Ovary (tissue), 3 donors: Measurements from ENCODE around the gene B3GALT5.

Experiments used
- EP300 ChIP-seq: sonication (generic); formaldehyde crosslinking; IDR thresholded peaks from one replicate; pipeline ENCODE4 v1.6.1; 2017; ENCODE audit warnings: antibody characterized with exemption
- POLR2A ChIP-seq: fragments of 450-650 bp; IDR thresholded peaks from one replicate; pipeline ENCODE4 v1.6.1; 2017; ENCODE audit warnings: antibody characterized with exemption, mild to moderate bottlenecking, moderate library complexity
- TF ChIP-seq, protein P1 (sequence below), 3 donors: fragments of 450-650 bp in 2 of 3; fragments of 200-600 bp in 1 of 3; IDR thresholded peaks; one replicate each; pipeline versions ENCODE4 v1.5.1 to v1.8.0; 2016 to 2022; ENCODE audit warnings: antibody characterized with exemption in 3 of 3, mild to moderate bottlenecking in 1 of 3
- donor health status: DM: no; HTN: no; CAD: no.

DNA sequence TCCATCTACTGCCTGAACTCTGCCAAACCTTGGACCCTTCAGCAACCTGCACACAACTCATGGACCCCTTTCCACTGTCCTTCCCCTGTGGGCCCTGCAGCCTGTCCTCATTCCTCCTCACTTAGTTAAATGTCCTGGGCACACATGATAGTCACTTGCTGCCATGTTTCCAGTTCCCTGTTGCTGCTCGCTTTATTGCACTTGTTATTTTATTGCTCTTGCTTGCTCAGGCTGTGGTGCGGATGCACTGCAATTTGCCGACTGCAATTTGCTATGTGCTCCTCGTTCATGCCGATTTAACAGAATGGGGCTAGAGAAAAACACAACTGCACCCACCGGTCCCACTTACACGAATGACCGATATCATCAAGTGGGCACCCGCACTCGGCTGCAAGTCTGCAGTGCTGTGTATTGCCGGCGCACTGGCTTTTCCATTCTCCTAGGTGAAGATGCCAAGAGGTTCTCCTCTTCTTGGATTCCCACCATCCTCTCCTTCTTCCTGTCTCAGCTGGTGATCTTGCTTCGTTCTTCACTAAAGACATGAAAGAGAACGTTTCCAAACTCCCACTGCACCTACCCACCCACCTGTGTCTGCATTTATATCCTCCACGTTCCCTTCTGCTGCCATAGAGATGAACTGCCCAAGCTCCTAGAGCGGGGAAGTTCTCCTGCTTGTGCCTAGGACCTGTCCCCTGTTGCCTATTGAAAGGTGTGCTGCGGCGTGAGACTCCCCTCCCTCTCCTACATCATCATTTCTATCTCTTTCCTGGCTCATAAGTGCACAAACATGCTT, 45.4 kb upstream of the B3GALT5 start:
- TF ChIP-seq POLR2A (no peak), EP300 (no peak)
- TF ChIP-seq, protein P1, sequence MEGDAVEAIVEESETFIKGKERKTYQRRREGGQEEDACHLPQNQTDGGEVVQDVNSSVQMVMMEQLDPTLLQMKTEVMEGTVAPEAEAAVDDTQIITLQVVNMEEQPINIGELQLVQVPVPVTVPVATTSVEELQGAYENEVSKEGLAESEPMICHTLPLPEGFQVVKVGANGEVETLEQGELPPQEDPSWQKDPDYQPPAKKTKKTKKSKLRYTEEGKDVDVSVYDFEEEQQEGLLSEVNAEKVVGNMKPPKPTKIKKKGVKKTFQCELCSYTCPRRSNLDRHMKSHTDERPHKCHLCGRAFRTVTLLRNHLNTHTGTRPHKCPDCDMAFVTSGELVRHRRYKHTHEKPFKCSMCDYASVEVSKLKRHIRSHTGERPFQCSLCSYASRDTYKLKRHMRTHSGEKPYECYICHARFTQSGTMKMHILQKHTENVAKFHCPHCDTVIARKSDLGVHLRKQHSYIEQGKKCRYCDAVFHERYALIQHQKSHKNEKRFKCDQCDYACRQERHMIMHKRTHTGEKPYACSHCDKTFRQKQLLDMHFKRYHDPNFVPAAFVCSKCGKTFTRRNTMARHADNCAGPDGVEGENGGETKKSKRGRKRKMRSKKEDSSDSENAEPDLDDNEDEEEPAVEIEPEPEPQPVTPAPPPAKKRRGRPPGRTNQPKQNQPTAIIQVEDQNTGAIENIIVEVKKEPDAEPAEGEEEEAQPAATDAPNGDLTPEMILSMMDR (IDR thresholded peaks at IDR 0.05): no peak
